ENCODE data around the gene FEM1B. TPM values are rescaled to one million over a fixed set of nuclear protein-coding genes. Genes with fewer than 3 reads are reported as not detected.

FEM1B gene
- total RNA-seq, 2 experiments from 2014 or later = 35.5 to 37.3 TPM

DNA sequence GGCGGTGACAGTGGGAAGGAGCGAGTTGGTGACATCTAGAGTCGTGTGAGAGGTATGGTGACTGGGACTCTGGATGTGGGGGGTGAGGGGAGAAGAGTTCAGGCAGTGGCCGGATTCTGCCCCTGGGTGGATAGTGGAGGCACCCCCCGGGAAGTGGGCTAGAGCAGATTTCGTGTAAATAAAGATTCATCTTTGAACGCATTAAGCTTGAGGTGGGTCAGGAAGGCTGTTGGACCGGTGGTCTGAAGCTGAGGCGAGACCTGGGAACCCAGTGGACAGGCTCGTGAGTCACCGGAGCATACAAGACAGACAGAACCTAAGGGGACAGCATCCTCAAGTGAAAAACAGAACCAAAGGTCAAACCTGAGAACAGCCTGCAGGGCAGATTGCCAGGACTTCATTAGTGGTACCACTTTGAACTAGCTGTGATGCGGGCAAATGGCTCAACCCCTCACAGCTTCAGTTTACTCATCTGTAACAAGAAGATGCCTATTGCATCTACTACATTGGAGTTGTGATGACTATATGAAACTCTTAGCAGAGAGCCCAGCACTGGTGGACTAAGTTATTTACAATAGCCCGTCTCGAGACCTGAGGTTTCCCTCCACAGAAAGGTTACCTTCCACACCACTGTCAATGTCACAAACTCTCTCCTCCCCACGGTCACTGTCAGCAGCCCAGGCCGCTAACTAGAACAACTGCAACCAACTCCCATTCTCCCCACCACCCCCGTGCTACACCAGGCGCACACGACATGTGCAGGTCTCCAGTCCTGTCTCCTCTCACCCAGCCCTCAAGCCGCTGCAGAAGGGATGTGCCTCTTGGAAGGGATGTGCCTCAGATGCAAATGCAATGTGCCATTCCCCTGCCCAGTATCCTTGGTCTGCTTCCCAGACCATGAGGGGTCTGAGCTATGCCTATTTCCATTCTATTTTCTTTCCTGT lies 47.1 kb upstream of the FEM1B start:
- H3K4me2 ChIP-seq (ENCODE audit: low read length) = peak overlapping the region; percentile 89
- H3K27ac ChIP-seq (ENCODE audit: low read depth, low read length, poor library complexity, severe bottlenecking) = peak overlapping the region; percentile 80
- H3K9me3 ChIP-seq (ENCODE audit: low read length) = no peaks in the 10 kb centered on the region
- BruUV-seq (replicated peaks) = TSS peak; percentile 68
- TF ChIP-seq, protein P1, sequence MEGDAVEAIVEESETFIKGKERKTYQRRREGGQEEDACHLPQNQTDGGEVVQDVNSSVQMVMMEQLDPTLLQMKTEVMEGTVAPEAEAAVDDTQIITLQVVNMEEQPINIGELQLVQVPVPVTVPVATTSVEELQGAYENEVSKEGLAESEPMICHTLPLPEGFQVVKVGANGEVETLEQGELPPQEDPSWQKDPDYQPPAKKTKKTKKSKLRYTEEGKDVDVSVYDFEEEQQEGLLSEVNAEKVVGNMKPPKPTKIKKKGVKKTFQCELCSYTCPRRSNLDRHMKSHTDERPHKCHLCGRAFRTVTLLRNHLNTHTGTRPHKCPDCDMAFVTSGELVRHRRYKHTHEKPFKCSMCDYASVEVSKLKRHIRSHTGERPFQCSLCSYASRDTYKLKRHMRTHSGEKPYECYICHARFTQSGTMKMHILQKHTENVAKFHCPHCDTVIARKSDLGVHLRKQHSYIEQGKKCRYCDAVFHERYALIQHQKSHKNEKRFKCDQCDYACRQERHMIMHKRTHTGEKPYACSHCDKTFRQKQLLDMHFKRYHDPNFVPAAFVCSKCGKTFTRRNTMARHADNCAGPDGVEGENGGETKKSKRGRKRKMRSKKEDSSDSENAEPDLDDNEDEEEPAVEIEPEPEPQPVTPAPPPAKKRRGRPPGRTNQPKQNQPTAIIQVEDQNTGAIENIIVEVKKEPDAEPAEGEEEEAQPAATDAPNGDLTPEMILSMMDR (conservative IDR thresholded peaks at IDR 0.05; ENCODE audit: low read length) = peak; percentile 63; the same call in 1 of the 2 replicates
- no peak for TF ChIP-seq EZH2phosphoT487 (IDR thresholded peaks at IDR 0.05; ENCODE audit: borderline replicate concordance, low read depth, low read length)
- peaks cover 41% of the 10 kb centered on the region for H3K4me1 ChIP-seq (ENCODE audit: insufficient read depth, low read length, poor library complexity, severe bottlenecking)
- ChIA-PET CTCF (ENCODE audit: unreplicated experiment) (no interaction called here), POLR2A (no interaction called here)
- intact Hi-C loops (cut with micrococcal nuclease; ENCODE audit: unreplicated experiment) = no loop called here
- peak overlapping the region; percentile 88 for H2AFZ ChIP-seq (ENCODE audit: low read length)
- no peaks in the 10 kb centered on the region for H3K9me2 ChIP-seq (ENCODE audit: insufficient read depth, low read length)
- peaks cover 37% of the 10 kb centered on the region for H3K79me2 ChIP-seq (ENCODE audit: insufficient read depth, low read depth, low read length)
- peak overlapping the region; percentile 80 for H3K4me3 ChIP-seq (ENCODE audit: low read depth, low read length, poor library complexity, severe bottlenecking)
- DNase-seq (ENCODE audit: low spot score) = peak; percentile 37
- H3K36me3 ChIP-seq (ENCODE audit: insufficient read depth, low read length) = peaks cover 7% of the 10 kb centered on the region; the same call in 1 of the 2 replicates
- H4K20me1 ChIP-seq (ENCODE audit: insufficient read depth, low read length) = no peaks in the 10 kb centered on the region

- Histone ChIP-seq H3K4me3 (ENCODE audit: low read depth, low read length, poor library complexity, severe bottlenecking) (no peak overlapping the region), H3K79me2 (ENCODE audit: insufficient read depth, low read depth, low read length) (peaks cover 29% of the 10 kb centered on the region), H2AFZ (ENCODE audit: low read length) (no peak overlapping the region), H4K20me1 (ENCODE audit: insufficient read depth, low read length) (no peaks in the 10 kb centered on the region), H3K9me2 (ENCODE audit: insufficient read depth, low read length) (no peaks in the 10 kb centered on the region), H3K9me3 (ENCODE audit: low read length) (no peaks in the 10 kb centered on the region), H3K4me2 (ENCODE audit: low read length) (peak overlapping the region; percentile 89), H3K36me3 (ENCODE audit: insufficient read depth, low read length) (0 out of 2 replicates have a peak, but pooled peaks cover 5% of the 10 kb centered on the region), H3K27ac (ENCODE audit: low read depth, low read length, poor library complexity, severe bottlenecking) (no peak overlapping the region), H3K4me1 (ENCODE audit: insufficient read depth, low read length, poor library complexity, severe bottlenecking) (peaks cover 32% of the 10 kb centered on the region)
- BruUV-seq (replicated peaks) = no TSS peak
- no peak for DNase-seq (ENCODE audit: low spot score)
- ChIA-PET CTCF (ENCODE audit: unreplicated experiment) (interaction anchor here (0.6 kb wide), 1 partner anchor 88 kb away, joined by 4 read pairs; no protein-coding TSS in a partner anchor), POLR2A (interaction anchor here (0.7 kb wide), 1 partner anchor 1180 kb away, joined by 5 read pairs; no protein-coding TSS in a partner anchor)
- intact Hi-C loops (cut with micrococcal nuclease; ENCODE audit: unreplicated experiment) = no loop called here
- TF ChIP-seq, protein P1 (conservative IDR thresholded peaks at IDR 0.05; ENCODE audit: low read length) = no peak
- TF ChIP-seq EZH2phosphoT487 (IDR thresholded peaks at IDR 0.05; ENCODE audit: borderline replicate concordance, low read depth, low read length) = no peak
Observed at GRCh38 chr15:68231102-68231818, 46.3 kb upstream of the FEM1B start.

Measured in OCI-LY7 (cell line).